Measurements from ENCODE around the gene SS18L1. TPM values are rescaled to one million over a fixed set of nuclear protein-coding genes. Genes with fewer than 3 reads are reported as not detected.

The SS18L1 gene
- total RNA-seq, 1 experiment from 2014 or later: 34.7 TPM

DNA sequence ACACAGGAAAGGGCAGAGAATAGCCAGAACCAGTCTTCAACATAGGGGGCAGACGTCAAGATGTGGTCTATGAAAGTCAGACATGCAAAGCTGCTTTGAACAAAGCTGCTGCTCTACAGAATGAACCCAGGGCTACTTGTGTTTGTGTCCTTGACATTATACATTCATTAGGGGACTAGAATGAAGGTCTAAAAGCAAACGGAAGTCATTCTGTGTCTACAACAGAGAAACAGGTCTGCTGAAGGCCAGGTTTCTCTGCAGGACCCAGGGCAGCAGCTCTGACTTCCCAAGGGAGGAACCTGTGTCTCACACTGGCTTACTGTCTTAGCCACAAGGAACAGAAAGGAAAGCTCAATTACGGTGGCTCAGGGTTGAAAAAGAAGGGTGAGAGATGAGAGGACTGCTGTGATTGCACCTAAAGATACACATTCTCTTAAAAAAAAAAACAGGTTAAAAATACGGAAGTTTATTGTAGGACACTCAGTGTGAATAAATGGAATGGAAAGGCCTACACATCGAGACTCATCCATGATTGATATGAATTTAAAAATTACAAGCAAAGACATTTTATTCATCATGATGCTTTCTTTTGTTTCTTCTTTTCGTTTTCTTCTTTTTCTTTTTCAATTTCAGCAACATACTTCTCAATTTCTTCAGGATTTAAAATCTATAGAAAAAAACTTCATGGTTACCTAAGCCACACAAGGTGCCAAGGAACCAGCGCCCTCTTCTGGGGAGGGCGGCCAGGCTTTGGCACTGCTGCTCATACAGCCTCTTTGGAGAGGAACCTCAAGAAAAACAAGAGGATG lies 7.1 kb upstream of the SS18L1 start:
- peak; percentile 79 for DNase-seq (ENCODE audit: low spot score)
- peaks cover 2% of the 10 kb centered on the region for H3K4me1 ChIP-seq (ENCODE audit: insufficient read depth, low read length, poor library complexity, severe bottlenecking)
- intact Hi-C loops (cut with micrococcal nuclease; ENCODE audit: unreplicated experiment): no loop called here
- no TSS peak for BruUV-seq (replicated peaks)
- H3K27me3 ChIP-seq (replicated peaks; ENCODE audit: insufficient read depth, low read depth, low read length, poor library complexity): no peaks in the 10 kb centered on the region
- peaks cover 99% of the 10 kb centered on the region for H3K36me3 ChIP-seq (ENCODE audit: insufficient read depth, low read length, poor library complexity, severe bottlenecking)
- ChIA-PET CTCF (interaction anchor here (1.7 kb wide), 1 partner anchor 126 kb away, joined by 6 read pairs; no protein-coding TSS in a partner anchor), POLR2A (ENCODE audit: low non-redundant PET) (no interaction called here)
- no peak overlapping the region for H3K4me3 ChIP-seq (ENCODE audit: low read depth, low read length, poor library complexity, severe bottlenecking)
- TF ChIP-seq, protein P1, sequence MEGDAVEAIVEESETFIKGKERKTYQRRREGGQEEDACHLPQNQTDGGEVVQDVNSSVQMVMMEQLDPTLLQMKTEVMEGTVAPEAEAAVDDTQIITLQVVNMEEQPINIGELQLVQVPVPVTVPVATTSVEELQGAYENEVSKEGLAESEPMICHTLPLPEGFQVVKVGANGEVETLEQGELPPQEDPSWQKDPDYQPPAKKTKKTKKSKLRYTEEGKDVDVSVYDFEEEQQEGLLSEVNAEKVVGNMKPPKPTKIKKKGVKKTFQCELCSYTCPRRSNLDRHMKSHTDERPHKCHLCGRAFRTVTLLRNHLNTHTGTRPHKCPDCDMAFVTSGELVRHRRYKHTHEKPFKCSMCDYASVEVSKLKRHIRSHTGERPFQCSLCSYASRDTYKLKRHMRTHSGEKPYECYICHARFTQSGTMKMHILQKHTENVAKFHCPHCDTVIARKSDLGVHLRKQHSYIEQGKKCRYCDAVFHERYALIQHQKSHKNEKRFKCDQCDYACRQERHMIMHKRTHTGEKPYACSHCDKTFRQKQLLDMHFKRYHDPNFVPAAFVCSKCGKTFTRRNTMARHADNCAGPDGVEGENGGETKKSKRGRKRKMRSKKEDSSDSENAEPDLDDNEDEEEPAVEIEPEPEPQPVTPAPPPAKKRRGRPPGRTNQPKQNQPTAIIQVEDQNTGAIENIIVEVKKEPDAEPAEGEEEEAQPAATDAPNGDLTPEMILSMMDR (conservative IDR thresholded peaks at IDR 0.05; ENCODE audit: low read depth, low read length): peak; percentile 93
- TF ChIP-seq EZH2 (IDR thresholded peaks at IDR 0.05; ENCODE audit: borderline replicate concordance, low read depth, low read length, poor library complexity, severe bottlenecking): no peak
- H3K9me3 ChIP-seq (ENCODE audit: low read depth, low read length, poor library complexity, severe bottlenecking): no peaks in the 10 kb centered on the region
- no peak overlapping the region for H3K27ac ChIP-seq (ENCODE audit: low read depth, low read length, poor library complexity, severe bottlenecking)

DNA sequence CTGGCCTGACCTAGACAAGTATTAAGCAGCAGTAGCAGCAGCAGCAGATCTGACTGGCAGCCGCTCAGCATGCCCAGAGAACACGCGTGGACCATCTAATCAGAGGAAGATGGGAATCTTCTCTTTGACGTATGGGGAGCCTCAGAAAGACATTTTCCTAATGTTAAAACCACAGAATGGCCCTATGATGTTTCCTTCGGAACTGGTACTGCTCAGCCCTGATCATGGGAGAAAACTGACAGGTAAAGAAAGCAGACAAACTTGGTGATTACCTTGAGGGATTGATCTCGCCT lies 6.5 kb upstream of the SS18L1 start:
- peaks cover 4% of the 10 kb centered on the region for H3K4me1 ChIP-seq (ENCODE audit: insufficient read depth, low read length, poor library complexity, severe bottlenecking)
- intact Hi-C loops (cut with micrococcal nuclease; ENCODE audit: unreplicated experiment): no loop called here
- no peaks in the 10 kb centered on the region for H3K27me3 ChIP-seq (replicated peaks; ENCODE audit: insufficient read depth, low read depth, low read length, poor library complexity)
- POLR2A ChIA-PET (ENCODE audit: low non-redundant PET): no interaction called here
- CTCF ChIA-PET: interaction anchor here (1.7 kb wide), 1 partner anchor 126 kb away, joined by 6 read pairs; no protein-coding TSS in a partner anchor
- DNase-seq (ENCODE audit: low spot score): no peak
- no peak overlapping the region for H3K27ac ChIP-seq (ENCODE audit: low read depth, low read length, poor library complexity, severe bottlenecking)
- no peaks in the 10 kb centered on the region for H3K9me3 ChIP-seq (ENCODE audit: low read depth, low read length, poor library complexity, severe bottlenecking)
- TF ChIP-seq, protein P1 (conservative IDR thresholded peaks at IDR 0.05; ENCODE audit: low read depth, low read length): 0 out of 2 replicates have a peak, but pooled peaks have one; percentile 9
- no peak for TF ChIP-seq EZH2 (IDR thresholded peaks at IDR 0.05; ENCODE audit: borderline replicate concordance, low read depth, low read length, poor library complexity, severe bottlenecking)
- no peak overlapping the region for H3K4me3 ChIP-seq (ENCODE audit: low read depth, low read length, poor library complexity, severe bottlenecking)
- peaks cover 94% of the 10 kb centered on the region for H3K36me3 ChIP-seq (ENCODE audit: insufficient read depth, low read length, poor library complexity, severe bottlenecking)
- no TSS peak for BruUV-seq (replicated peaks)

DNA sequence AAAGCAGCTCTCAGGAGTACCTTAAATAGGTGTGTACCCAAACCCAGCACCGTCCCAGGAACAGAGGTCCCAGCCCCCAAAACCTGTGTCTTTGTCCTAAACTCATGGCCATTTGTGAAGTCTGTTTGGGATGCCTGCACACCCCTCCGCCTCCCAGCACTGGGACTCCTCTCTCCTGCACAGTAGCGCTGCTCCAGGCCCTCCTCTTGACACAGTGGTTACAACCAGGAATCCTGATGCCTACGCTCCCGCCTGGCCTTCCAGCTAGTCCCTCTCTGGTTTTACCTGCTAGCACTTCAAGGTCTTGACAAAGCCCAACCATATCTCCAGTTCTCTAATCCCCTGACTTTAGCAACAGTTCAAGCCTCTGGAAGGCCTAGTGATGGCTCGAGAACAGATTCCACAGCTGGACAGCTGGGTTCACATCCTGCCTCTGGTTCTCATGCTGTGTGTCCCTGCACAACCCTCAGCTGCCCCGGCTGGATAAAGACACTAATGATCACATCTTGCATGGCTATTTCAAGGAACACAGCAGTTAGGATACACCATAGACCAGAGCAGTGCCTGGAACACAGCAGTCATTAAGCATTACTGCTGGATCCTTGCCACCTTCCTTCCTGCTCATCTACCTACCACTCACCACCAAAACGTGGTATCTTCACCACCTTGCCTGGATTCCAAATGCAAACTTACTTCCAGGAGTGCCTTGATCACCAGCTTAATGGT lies 5.9 kb upstream of the SS18L1 start:
- Histone ChIP-seq H3K27me3 (replicated peaks; ENCODE audit: insufficient read depth, low read depth, low read length, poor library complexity) (no peaks in the 10 kb centered on the region), H3K36me3 (ENCODE audit: insufficient read depth, low read length, poor library complexity, severe bottlenecking) (peaks cover 88% of the 10 kb centered on the region), H3K4me3 (ENCODE audit: low read depth, low read length, poor library complexity, severe bottlenecking) (no peak overlapping the region), H3K9me3 (ENCODE audit: low read depth, low read length, poor library complexity, severe bottlenecking) (no peaks in the 10 kb centered on the region), H3K27ac (ENCODE audit: low read depth, low read length, poor library complexity, severe bottlenecking) (no peak overlapping the region), H3K4me1 (ENCODE audit: insufficient read depth, low read length, poor library complexity, severe bottlenecking) (peaks cover 4% of the 10 kb centered on the region)
- no TSS peak for BruUV-seq (replicated peaks)
- POLR2A ChIA-PET (ENCODE audit: low non-redundant PET): interaction anchor here (0.6 kb wide), 1 partner anchor 9 kb away, joined by 4 read pairs; no protein-coding TSS in a partner anchor
- intact Hi-C loops (cut with micrococcal nuclease; ENCODE audit: unreplicated experiment): no loop called here
- TF ChIP-seq, protein P1 (conservative IDR thresholded peaks at IDR 0.05; ENCODE audit: low read depth, low read length): no peak
- TF ChIP-seq EZH2 (IDR thresholded peaks at IDR 0.05; ENCODE audit: borderline replicate concordance, low read depth, low read length, poor library complexity, severe bottlenecking): no peak
- DNase-seq (ENCODE audit: low spot score): no peak
- CTCF ChIA-PET: no interaction called here

Data from A673 (cell line).